GM19438 (cell line): ENCODE data around the gene PRRT1B.
A peak's percentile ranks its signal among the peaks of the same experiment; 100 is the strongest.

ENCODE experiments used
- ATAC-seq: cut with Tn5 transposase; IDR thresholded peaks from one replicate; pipeline ENCODE4 v1.9.1; 2021; ENCODE audit warnings: low read depth; ENCODE audit not compliant: unreplicated experiment

Gene PRRT1B

DNA sequence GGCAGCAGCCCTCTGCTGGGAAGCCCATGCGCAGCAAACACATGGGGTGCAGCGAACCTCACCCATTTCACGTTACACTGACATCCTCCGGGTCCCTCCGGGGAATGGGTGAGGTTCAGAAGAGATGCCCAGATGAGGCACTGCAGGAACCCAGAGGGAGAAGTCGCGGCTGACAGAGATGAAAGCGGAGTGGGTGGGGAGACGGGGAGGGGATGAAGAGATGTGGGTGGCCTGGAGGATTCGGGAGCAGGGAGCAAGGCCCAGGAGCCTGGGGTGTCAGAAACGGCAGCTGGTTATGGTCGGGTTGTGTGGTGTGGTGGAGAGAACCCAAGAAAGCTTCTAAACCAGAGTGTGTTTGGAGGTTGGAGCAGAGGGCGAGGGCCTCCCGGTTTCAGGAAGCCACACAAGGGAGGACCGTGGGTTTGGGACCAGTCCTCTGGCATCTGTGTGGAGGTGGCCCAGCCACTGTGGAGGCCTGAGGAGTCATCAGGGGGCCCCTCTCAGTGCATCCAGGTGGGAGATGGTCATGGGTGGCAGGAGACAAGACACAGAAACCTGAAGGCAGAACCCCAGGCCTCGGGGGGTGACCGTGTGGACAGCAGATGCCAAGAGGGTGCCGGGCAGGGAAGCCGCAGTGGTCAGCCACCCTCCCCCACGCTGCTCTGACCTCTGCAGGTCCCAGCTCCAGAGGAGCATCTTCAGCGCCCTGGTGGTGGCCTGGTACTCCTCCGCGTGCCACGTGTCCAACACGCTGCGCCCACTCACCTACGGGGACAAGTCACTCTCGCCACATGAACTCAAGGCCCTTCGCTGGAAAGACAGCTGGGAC lies 22.9 kb upstream of the PRRT1B start:
- no peak for ATAC-seq

DNA sequence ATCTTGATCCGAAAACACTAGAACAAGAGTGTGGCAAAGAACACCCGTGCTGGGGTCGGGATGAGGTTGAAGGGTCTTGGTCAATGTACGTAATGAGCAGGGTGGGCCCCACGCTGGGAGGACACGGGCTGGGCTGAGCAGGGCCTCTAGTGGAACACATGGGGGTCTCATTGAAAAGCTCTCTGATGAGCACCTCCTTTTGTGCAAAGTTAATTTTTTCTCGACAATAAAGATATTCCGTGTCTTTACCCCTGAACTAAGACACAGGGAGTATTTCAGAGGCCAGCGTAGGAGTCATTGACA lies 22.3 kb upstream of the PRRT1B start:
- ATAC-seq = no peak

- ATAC-seq = no peak
These were observed 21.6 kb upstream of the PRRT1B start for GRCh38 chr9:131523451-131524435.

DNA sequence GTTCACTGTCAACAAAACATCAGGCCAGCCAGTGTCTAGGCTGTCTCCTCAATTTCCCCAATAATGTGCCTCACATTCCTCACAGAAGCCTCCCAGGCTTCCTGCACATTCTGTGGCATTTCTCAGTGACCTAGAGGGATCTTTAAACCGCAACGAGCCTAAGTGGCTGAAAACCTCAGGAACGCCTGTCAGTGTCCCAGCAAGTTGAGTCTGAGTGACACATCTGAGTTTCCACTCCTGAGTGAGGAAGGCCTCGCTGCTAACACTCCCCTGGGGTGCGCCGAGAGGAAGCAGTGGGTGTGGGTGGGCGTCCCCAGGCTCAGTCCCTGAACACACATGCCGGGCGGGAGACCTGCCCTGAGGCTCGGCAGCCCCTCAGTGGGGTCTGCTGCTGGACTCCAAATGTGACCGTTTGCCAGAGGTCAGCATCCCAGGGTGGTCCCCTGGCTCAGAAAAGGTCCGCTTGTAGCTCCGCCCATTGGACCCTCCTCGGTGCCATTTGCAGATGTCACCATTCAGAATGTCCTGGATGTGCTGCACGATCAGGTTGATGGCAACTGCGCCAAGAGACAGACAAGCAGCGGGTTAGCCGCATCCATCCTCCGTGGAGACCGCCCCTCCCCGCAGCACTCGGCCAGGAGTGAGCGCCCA lies 20.5 kb upstream of the PRRT1B start:
- no peak for ATAC-seq

DNA sequence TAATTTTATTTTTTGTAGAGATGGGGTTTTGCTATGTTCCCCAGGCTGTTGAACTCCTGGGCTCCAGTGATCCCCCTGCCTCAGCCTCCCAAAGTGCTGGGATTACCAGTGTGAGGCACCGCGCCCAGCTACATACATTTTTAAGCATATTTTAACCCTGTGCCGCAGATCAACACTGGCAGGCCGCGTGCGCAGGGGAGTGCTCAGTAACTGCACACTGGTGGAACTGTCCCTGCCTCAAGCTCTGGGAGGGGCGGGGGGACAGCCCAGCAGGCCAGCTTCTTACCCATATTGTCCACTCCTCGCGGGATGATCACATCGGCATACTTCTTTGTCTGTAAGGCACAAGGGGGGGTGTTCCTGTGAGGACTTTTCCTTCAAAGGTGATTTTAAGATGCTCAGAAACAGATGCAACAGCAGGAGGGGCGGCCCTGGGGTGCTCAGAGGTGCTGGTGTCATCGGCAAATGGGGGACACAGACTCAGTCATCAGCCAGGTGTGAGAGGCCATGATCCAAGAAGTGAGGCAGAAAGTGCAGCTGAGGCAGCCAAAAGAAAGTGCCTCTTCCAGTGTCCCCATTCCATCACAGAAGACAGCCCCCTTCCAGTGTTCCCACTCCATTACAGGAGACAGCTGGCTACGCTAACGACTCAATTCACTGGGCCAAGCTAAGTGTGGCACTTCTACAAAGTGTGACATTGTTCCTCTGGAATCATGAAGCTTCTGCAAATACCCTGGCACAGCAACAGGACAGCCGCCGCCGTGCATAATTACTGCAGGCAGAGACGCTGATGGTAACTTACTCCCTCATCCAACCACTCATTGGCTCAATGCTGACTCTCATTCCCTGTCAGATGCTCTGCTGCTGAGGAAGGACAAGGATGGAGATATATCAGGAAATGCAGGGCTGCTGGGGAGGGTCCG lies 19.4 kb upstream of the PRRT1B start:
- ATAC-seq = no peak

- no peak for ATAC-seq
These were observed 17.1 kb upstream of the PRRT1B start for GRCh38 chr9:131528186-131528585.

DNA sequence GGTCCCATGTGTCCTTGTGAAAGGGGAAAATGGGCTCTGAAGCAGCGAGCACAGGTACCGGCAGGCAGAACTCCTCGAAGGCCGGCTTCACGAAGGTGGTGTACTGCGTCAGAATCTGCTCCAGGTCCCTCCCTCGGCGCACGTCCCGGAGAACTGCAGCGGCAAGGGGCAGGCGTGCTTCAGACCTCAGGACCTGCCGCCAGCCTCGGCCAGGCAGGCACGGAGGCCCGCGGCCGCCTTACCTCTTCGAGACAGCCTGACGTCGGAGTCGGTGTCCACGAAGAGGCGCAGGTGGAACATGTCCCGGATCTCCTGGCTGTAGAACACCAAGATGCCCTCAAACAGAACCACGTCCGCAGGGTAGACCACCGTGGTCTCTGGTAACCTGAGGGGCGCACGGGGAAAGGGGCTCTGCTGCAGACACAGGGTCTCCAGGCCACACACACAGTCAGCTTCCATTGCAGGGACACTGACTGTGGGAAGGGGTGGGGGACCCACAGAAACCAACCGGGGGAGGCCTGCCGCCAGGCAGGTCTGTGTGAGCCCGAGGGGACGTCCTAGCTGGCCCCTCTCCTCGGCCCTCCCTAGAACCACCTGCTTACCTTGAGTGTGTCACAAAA lies 16.3 kb upstream of the PRRT1B start:
- no peak for ATAC-seq

DNA sequence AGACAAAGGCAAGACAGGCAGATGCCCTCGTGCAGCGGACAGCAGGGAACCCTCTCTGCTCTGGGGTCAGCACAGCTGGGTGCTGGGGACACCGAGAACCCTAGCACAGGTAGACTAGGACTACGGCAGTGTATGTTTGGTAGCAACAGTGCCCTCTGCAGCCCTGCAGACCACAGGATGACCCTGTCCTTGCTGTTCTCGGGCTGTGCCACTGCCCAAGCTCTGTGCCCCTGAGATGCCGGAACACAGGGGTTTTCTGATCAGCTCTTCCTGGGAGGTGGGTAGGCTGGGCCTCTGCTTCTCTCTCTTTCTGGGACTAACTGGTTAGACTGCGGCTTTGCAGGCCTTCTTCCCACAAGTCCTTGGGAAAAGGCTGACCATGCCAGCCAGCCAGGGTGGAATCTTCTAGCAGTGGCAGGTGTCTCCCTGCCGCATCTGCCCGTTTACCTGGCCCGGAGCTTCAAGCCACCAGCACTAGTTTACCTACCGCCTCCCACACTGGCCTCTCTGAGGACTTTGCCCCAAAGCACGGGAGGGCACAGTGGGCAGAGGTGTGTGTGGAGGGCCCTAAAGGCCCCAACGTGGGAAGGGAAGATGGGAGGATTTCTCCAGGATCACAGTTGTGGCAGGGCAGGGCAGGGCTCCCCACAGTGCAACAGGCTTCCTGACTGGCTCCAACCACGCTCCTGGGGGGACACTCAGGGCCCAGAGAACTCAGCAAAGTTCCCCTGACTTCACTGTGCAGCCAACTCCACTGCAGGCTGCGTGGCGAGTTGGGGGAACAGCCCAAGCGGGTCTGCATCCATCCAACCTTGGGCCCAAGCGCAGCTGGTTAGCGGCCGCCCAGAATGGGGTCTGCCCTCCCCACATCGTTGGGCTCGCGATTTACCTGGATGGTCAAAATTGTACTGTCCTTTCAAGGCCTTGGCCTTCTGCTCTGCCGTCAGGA lies 15.5 kb upstream of the PRRT1B start:
- ATAC-seq = no peak

GRCh38 chr9:131530546-131530919 lies 14.8 kb upstream of the PRRT1B start:
- ATAC-seq = peak; percentile 31

DNA sequence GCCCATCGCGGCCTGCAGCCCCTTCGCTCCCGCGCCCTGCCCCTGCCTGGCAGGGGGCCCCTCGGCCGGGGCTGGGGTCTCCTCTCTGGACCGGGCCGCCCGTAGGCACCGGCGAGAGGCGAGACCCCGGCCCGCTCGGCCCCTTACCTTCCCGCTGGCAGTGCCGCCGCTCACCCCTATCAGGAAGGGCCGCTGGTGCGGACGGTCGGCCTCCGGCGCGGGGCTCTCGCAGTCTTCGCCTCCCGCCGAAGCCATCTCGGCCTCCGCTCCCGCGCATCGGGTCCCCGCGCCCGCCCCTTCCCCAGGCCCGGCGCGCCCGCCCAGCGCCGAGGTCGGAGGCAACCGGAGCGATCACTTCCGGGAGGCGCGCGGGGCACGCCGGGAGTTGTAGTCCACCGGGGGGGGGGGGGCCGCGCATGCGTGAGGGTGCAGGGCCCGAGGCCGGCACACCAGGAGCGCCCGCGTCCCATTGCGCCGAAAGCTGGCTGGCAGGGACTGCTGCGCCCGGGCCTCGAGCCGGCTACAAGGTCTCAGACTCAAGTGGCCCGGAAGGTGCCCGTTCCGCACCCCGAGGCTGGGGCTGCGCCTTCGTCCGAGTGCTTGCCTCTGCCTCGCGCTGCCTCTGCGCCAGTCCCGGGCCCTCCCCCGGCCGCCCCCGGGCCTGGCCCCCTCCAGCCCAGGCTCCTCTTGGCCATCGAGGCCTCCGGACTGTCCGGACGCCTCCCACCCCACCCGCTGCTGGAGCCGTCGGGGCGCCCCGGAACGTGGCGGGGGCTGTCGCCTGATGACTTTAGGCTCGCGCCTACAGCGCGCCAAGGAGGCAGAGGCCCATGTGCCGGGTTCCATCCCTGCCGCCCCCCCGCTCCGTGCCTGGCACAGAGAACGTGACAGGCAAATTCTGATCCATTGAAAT lies 14.1 kb upstream of the PRRT1B start, which contains the start of gene UCK1:
Gene UCK1 (minus strand): TSS at position 344 of the 913 bp plus-strand sequence. CDS start 89 bp downstream, at position 255.
- ATAC-seq = peak; percentile 78

- ATAC-seq = no peak
These were observed 10.5 kb upstream of the PRRT1B start for GRCh38 chr9:131534721-131535237.

DNA sequence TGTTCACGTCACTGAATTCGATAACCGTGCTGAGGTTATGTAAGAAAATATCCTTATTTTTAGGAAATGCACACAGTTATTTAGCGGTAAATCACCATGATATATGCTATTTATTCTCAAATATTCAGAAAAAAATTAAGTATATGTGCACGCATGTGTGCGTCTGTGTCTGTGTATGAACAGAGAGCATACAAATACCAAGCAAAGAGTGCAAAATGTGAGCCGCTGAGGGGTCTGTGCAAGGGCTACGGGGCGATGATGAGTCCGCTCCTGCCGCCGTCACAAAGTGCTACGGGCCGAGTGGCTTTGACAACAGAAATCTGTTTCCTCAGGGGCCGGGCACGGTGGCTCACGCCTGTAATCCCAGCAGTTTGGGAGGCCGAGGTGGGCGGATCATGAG lies 7.4 kb upstream of the PRRT1B start:
- ATAC-seq = no peak

DNA sequence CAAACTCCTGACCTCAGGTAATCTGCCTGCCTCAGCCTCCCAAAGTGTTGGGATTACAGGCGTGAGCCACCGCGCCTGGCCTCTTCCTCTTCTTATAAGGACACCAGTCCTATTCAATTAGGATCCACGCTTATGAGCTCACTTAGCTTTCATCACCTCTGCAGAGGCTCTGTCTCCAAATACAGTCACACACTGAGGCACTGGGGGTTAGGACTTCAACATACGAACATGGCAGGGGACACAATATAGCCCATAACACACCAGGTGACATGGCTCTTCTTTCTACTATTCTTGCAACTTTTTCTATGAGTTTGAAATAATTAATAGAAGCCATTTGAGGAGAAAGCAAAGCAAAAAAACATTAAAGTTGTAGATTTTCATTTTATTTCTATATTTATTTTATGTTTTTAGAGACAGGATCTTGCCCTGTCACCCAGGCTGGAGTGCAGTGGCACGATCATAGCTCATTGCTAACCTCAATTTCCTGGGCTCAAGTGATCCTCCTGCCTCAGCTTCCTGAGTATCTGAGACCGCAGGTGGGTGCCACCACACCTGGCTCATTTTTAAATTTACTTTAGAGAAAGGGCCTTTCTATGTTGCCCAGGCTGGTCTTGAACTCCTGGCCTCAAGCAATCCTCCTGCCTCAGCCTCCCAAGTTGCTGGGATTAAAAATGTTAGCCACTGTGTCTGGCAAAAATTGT lies 6.0 kb upstream of the PRRT1B start:
- no peak for ATAC-seq

- no peak for ATAC-seq
These were observed 2.2 kb upstream of the PRRT1B start for GRCh38 chr9:131543141-131543540.

DNA sequence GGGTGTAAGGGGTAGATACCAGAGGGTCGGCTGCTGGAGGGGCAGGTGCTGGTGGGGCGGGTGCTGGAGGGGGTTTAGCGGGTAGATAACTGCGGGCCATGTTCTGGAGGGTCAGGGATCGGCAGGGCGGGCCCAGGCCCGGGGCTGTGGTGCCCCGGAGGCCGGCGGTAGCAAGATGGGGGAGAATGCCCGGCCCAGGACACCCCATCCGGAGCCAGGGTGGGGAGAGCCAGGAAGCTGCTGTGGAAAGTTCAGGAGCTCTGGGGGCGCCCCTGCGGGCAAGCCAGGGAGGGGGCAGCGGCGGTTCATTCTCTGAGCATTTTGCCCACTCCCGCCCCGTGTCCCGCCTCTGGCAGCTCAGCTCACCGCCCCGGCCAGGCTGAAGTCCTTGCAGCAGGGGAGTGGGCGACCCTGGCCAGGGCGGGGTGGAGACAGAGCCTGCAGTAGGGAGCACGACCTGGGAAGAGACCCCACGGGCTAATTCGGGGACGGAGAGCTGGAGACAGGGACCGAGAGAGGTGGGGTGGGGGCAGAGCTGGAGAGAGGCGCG lies 538 bp downstream of the PRRT1B start:
- no peak for ATAC-seq

DNA sequence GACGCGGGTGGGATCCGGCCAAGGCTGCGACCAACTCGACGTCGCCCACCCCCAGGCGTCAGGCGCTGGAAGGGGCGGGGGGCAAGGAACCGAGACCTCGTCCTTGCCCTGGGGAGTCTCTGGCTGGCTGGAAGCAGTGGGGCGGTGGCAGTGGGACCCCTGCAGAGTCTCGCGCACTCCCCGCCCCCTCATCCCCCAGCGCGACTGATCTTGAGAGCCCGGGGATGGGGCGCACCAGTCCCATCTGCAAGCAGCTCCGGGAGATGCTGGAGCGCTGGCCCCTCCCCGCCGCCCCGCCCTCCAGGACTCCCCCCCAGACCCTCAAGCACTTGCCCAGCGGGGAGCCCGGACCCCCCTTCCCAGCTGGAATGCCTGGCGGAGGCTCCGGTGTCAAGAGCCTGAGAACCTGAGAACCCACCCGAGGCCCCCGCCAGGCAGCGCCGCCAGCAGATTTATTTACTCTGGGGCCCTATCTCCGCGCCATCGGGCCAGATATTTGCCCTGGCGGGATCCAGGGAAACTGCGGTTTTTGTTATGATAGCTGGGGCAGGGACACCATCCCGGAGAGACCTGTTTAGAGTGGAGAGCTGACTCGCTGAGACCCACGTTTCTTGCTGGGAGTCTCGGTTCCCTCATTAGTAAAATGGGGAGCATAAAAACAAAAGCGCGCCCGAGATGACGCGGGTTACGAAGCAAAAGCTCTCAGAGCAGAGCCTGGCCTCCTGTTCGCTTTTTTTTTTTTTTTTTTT lies 1.2 kb downstream of the PRRT1B start:
- no peak for ATAC-seq
